Retina (tissue), 1 donor: ENCODE data around the gene COX6A1.
"Not testable (repeated sequence)": the region's sequence is repeated elsewhere in the genome, so short reads cannot be mapped to it uniquely, and the experiment has no call there.

ENCODE experiments used
- DNase-seq: peaks from one replicate; pipeline ENCODE4 v3.0.0-alpha.2; 2016

Gene COX6A1

GRCh38 chr12:120468325-120468820 lies 30.5 kb downstream of the COX6A1 start:
- peak; percentile 64 for DNase-seq

GRCh38 chr12:120468821-120469449 lies 31.0 kb downstream of the COX6A1 start:
- DNase-seq: peak; percentile 72

- DNase-seq: peak; percentile 95
Observed at GRCh38 chr12:120469450-120470149, 31.7 kb downstream of the COX6A1 start, which contains the start of gene SRSF9. TSS of gene SRSF9 (minus strand) at chr12:120469748. CDS start at chr12:120469609, 139 bp downstream.

DNA sequence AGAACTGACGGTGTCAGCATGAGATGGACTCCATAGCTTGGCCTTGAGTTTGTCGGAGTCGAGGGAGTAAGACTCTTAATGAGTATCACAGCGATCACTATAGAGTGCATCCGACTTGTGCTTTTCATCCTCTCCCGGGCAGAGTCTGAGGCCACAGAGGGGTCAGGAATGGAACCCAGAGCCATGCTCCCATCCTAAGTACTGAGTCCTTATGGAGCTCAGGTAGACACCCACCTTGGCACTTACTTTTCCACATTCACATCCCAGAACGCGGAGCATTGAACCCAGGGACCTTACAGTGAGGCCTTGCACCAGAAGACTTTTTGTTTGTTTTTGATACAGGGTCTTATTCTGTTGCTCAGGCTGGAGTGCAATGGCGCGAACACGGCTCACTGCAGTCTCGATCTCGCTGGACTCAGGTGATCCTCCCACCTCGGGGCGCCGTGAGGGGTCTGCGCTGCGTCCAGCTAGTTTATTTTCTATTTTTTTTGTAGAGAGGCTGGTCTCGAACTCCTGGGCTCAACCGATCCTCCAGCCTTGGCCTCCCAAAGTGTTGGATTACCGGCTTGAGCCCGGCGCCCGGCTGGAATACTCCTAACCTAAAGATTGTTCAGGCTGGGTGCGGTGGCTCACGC lies 32.4 kb downstream of the COX6A1 start:
- DNase-seq: no peak

DNA sequence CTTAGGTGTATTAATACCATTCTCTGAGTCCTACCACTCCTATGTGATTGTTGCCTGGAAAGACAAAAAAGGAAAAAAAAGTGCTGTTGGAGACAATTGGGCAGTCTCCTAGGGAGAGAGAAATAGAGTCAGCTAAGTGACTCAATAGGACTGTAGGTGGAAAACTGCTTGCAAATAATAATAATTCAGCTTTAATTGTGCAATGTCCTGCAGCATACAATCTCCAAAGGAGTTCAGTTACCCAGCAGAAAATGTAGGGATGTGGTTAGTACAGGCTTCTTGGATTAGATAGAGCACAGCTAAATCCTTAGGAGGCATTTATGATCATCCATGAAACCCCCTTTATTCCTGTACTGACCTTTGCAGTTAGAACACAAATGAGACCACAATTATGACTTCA lies 34.6 kb downstream of the COX6A1 start:
- no peak for DNase-seq

DNA sequence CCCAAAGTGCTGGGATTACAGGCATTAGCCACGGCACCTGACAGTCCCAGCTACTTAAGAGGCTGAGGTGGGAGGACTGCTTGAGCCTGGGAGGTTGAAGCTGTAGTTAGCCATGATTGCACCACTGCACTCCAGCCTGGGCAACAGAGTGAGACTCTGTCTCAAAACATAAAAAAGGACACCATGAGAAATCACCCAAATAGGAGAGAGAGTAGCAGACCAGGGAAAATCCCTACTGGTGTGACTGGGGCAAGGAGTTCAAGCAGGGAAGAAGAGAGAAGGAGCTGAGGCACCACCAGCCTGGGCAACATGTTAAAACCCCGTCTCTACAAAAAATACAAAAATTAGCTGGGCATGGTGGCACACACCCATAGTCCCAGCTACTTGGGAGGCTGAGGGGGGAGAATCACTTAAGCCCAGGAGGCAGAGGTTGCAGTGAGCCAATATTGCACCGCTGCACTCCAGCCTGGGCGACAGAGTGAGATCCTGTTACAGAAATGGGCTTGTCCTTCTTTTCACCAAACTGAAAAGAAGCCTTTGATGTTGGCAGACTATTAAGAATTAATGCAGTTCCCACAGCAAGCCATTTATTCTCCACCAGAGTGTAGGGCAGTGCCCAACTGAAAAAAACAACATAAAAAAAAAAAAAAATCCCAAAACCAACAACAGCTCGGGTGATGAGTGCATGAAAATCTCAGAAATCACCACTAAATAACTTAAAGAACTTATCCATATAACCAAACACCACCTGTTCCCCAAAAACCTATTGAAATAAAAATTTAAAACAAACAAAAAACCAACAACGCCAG lies 36.1 kb downstream of the COX6A1 start:
- no peak for DNase-seq

DNA sequence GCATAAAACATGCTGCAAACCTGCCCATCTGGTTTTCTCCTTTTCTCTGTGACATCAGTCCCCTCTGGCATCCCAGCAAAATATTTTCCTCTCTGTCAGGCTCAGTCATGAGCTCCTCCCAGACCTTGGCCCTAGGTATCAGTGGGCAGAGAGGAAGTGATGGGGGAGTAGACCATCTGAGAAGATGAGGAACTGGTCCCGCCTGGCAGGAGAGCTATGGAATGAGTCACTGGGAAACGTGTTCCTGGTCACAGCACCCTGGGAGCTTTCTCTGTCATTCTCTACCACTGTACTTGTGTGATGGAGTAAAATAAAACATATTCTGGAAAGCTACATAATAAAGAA lies 36.7 kb downstream of the COX6A1 start:
- DNase-seq: no peak

DNA sequence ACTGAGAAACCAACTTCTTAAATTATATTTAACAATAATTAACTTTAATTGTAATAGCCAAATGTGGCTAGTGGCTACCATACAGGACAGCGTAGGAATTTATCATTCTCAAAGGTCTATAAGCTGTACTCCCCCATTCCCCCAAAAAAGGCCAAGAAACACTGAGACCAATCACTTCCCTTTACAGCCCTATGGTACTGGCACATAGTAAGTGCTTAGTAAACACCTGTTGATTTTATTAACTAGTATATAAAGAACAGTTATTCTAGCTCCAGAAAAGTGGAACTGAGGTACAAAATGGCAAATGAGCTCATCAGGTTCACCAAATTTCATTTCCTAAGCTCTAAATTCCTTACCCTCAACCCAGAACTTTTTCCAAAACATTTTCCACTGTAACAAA lies 37.7 kb downstream of the COX6A1 start:
- DNase-seq: no peak

- DNase-seq: no peak
Observed at GRCh38 chr12:120479458-120479857, 41.5 kb downstream of the COX6A1 start.

GRCh38 chr12:120480211-120480610 lies 42.3 kb downstream of the COX6A1 start:
- no peak for DNase-seq

DNA sequence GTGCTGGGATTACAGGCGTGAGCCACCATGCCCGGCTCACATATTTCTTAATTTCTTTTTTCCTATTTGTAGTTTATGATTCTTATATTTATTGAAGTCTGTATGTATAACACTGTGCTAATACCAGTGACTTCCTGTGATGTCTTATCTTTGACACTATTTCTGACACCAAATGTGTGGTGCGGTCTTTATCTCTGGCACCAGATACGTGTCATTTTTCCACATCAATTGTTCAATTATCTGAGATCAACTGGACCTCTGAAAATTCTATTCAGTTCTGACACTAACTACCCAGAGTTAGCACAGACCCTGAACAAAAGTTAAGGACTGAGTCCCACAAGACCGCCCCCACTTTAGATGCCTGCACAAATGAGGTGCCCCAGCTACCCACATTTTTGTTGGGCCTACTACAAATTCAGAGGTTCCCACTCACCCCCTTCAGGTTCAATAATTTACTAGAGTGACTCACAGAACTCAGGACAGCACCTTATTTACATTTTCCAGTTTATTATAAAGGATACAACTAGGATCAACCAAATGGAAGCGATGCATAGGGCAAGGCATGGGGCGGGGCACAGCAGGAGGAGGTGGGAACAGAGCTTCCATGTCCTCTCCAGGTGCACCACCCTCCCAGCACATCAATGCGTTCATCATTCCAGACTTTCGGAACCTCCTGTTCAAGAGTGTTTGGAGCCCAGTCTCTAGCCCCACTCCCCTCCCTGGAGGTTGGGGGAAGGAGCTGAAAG lies 43.3 kb downstream of the COX6A1 start:
- DNase-seq: no peak

DNA sequence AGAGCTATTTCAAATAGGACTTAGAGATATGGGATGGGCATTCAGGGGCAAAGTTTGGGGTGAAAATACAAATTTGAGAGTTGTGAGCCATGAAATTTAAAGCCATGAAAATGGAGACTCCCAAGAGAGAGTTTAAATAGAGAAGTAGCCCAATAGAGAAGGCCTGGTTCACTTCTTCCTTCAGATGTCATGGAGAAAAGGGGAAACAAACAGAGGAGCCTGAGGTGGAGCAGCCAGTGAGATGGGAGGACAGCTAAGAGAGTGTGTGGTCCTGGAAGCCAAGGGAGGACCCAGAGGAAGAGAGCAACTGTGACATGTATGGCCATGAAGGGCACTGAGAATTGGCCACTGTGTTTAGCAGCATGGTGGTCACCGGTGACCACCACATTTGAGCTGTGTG lies 45.7 kb downstream of the COX6A1 start:
- no peak for DNase-seq

- DNase-seq: no peak
Observed at GRCh38 chr12:120485961-120486881, 48.3 kb downstream of the COX6A1 start.

- not testable (repeated sequence) for DNase-seq
Observed at GRCh38 chr12:120487552-120487951, 49.6 kb downstream of the COX6A1 start.

DNA sequence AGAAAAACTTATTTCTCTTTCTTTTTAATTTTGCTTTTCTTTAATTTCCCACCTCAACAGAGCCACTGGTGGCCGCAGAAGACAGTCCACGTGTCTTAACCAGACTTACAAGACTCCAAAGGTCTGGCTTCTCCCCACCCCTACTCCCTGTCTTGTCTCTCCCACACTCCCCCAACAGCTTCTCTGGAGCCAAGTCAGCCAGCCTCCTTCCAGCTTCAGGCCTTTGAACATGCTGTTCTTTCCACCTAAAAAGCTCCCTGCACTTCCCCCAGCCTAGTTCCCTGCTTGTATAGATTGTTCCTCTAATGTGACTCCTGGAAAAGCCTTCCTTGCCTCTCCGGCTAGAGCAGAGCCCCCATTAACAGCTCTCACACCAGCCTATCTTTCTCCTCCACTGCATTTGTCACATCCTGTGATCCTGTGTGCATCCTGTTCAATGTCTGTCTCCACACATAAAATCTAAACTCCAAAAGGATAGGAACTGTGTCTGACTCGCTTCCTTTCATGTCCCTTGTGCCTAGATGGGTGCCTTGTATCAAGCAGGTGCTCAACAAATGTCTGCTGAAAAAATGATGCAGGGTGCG lies 50.2 kb downstream of the COX6A1 start:
- DNase-seq: no peak

DNA sequence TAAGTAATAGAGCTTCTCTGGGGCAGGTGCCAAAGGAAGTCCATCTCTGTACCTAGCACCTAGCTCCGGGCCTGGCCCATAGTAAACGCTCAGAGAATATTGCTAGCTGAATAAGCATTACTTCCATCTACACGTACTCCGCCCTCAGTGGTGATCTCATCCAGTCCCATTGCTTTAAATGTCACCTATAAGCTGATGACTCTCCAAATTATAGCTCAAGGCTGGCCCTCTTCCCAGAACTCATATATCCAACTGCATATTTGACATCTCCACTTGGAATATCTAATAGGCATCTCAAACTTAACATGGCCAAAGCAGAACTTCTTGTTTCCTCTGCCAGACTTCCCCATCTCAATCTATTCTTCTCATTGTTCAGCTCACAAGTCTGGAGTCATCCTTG lies 51.1 kb downstream of the COX6A1 start:
- no peak for DNase-seq

DNA sequence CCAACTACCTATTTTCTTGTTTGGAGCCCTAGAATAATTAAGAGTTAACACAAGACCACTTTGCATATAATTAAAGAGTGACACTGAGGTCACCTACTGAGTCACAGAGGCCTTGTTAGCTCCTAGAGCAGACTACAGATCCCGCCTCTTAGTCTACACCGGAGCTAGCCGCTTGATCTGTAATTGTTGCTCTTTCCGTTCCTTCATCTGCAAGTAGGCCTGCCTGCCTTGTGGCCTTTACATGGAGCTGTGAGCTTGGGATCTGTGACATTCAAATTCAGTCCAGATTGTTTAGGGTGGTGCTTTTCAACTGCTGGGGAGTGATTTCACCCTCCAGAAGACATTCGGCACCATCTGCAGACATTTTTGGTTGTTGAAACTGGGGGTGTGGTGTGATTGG lies 52.4 kb downstream of the COX6A1 start:
- DNase-seq: no peak
